Spinal cord (tissue), 10 donors: ENCODE data around the gene HNRNPH3. TPM values are rescaled to one million over a fixed set of nuclear protein-coding genes. Genes with fewer than 3 reads are reported as not detected.

Experiments used
- DNase-seq, 6 donors: peaks; one replicate each; pipeline versions ENCODE4 v3.0.0 to v3.0.0-alpha.2; 2013 to 2015; ENCODE audit warnings: low spot score in 6 of 6, low read depth in 4 of 6
- H3K27ac ChIP-seq: one replicate; pipeline ENCODE4 v1.5.1; 2013; ENCODE audit warnings: low read depth, low read length, control low read depth
- H3K27me3 ChIP-seq: one replicate; pipeline ENCODE4 v1.6.1; 2013; ENCODE audit warnings: low read length; ENCODE audit not compliant: control insufficient read depth, insufficient read depth
- H3K36me3 ChIP-seq: one replicate; pipeline ENCODE4 v1.6.1; 2013; ENCODE audit warnings: low read length; ENCODE audit not compliant: control insufficient read depth, insufficient read depth
- H3K4me1 ChIP-seq: one replicate; pipeline ENCODE4 v1.6.1; 2013; ENCODE audit warnings: low read length; ENCODE audit not compliant: control insufficient read depth, insufficient read depth
- H3K4me3 ChIP-seq: one replicate; pipeline ENCODE4 v1.5.1; 2013; ENCODE audit warnings: low read depth, low read length, control low read depth
- H3K9me3 ChIP-seq: one replicate; pipeline ENCODE4 v1.6.1; 2013; ENCODE audit warnings: low read length; ENCODE audit not compliant: control insufficient read depth, insufficient read depth
- WGBS: methylation state at CpG from one replicate; pipeline ENCODE4 v1.1.5; 2013; ENCODE audit warnings: missing lambda C conversion rate; ENCODE audit not compliant: insufficient coverage; 5-methylcytosine and 5-hydroxymethylcytosine counted together
- polyA plus RNA-seq, 2 donors: library from polyadenylated mRNA; unstranded; fragments of 120-200 nt; gene quantifications; one replicate each; pipeline ENCODE4 v1.2.1, GENCODE V29; 2013; ENCODE audit not compliant: insufficient read length in 2 of 2
- total RNA-seq, 2 donors: library from RNA; depleted of rRNA in 1 of 2; stranded (reverse); fragments of 120-200 nt in 1 of 2; fragments of >200 nt in 1 of 2; gene quantifications; one replicate each; pipeline versions ENCODE4 v1.2.3 to v1.2.4, GENCODE V29; 2013 to 2014
- donor health status: healthy.

Gene HNRNPH3
- total and polyA plus RNA-seq, 4 donors: 32.1 to 266 (median 149) TPM

DNA sequence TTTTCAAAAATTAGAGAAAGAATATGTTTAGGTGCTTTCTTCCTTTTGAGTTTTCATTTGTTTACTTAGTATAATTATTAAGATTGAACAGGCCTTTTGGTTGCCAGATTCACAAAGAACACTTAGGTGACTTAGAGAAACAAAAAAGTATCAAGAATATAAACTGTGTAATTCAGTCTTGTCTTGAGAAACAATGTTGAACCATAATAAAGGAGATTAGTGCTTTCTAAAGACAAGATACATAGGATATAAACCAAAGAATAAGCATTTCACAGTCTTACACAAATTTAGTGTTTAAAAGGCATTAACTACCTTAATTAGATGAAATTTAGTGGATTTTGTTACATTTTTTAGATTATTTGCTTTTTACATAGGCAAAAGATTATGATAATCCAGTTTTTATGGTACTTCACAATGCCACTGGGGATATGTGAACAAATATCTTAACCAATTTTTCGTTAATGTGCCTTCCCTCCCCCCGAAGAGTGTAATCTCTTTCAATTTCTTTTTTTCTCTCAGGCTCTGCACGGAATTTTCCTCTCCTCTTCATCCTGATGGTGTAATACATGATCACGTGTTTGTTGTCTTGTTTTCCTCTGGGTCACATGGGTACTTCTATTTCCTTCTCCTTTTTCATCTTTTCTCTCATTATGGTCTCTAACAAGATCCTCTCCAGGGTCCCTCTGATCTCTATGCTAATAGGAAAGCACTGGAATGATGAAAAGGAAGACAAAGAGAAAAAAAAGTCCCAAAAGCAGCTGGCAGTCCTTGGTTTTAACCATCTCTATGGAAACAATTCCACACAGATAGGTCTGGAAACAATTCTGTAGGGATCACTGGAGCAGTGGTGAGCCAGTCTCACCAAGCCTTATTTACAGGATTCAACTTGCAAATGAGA lies 3.7 kb upstream of the HNRNPH3 start:
- Histone ChIP-seq H3K36me3 (peaks cover 3% of the 10 kb centered on the region), H3K4me3 (peak overlapping the region; percentile 6), H3K27ac (peak overlapping the region; percentile 68), H3K9me3 (no peaks in the 10 kb centered on the region), H3K4me1 (peaks cover 15% of the 10 kb centered on the region), H3K27me3 (no peaks in the 10 kb centered on the region)
- no CpG with 5 or more reads among the region's 4 CpGs for WGBS
- DNase-seq: peak in 4 of 6 donors; percentile 58 to 96 (median 73)

DNA sequence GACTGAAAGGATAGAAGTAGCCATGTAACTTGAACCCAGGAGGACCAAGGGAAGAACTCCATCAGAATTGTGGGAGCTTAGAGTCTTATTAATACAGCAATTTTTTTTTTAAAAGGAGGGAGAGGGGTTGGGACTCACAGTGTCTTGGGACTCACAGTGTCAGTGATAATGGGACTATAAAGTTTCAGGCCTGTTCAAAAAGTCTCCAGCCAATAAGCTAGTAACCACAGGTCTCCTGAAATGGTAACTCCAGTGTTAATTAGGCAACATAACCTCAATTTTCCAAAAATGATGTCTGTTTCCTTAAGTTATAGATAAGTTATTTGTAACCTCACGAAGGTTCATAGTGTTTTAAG lies 2.4 kb upstream of the HNRNPH3 start:
- no CpG with 5 or more reads among the region's 1 CpG for WGBS
- H3K4me1 ChIP-seq: peaks cover 15% of the 10 kb centered on the region
- H3K27me3 ChIP-seq: no peaks in the 10 kb centered on the region
- no peak for DNase-seq
- peaks cover 3% of the 10 kb centered on the region for H3K36me3 ChIP-seq
- peak overlapping the region; percentile 68 for H3K27ac ChIP-seq
- no peak overlapping the region for H3K4me3 ChIP-seq
- no peaks in the 10 kb centered on the region for H3K9me3 ChIP-seq

GRCh38 chr10:68330852-68331454 lies 911 bp upstream of the HNRNPH3 start:
- peak overlapping the region; percentile 99 for H3K4me3 ChIP-seq
- H3K27ac ChIP-seq: peak overlapping the region; percentile 99
- H3K36me3 ChIP-seq: peaks cover 3% of the 10 kb centered on the region
- H3K9me3 ChIP-seq: no peaks in the 10 kb centered on the region
- H3K4me1 ChIP-seq: peaks cover 15% of the 10 kb centered on the region
- WGBS: 8% methylated on average over 19 of the region's 29 CpGs
- no peaks in the 10 kb centered on the region for H3K27me3 ChIP-seq
- peak in 3 of 6 donors; percentile 49 to 86 (median 81) for DNase-seq

DNA sequence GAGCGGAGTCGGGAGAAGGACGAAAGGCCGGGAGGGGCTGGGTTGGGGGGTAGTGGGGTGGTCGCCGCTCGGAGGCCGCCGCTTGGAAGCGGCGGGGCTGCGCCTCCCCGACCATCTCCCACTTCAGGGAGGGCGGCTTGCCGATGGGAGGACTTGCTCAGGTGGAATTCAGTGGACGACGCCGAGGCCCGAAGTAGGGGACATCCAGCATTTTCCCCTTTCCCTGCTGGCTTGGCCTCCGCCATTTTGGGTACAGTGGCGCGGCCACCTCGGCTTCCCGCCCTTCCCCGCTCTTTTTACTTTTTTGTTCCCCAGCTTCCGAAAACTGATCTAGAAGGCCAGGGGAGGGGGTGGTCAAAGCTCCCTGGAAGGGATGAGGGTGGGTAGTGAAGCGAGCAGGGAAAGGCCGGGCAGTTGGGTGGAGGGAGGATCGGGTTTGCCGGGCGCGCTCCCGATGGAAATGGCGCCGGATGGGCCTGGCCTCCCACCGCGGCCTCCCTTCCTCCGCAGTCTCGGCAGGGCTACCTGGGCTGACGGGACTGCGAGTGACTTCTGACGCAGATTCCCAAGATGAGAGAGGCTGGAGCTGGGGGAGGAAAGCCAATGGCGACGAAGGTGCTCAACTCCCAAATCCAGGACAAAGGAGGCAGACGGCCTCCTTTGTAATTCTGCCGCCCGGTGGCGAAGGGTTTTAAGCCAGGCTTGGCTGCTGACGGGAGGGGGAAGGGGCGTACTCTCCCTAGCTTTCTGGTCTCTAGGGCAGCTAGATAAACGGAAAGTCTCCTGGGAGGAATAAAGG lies 594 bp downstream of the HNRNPH3 start, which contains the start of gene PBLD:
Gene PBLD, minus strand, starts transcription at position 670 of the 799 bp plus-strand sequence. CDS start 26,084 bp downstream, outside the sequence.
- Histone ChIP-seq H3K9me3 (no peaks in the 10 kb centered on the region), H3K4me3 (peak within 1 kb of the TSS; percentile 99), H3K27me3 (no peaks in the 10 kb centered on the region), H3K36me3 (peaks cover 3% of the 10 kb centered on the region), H3K4me1 (peaks cover 15% of the 10 kb centered on the region), H3K27ac (peak within 1 kb of the TSS; percentile 99)
- DNase-seq: peak; percentile 71 to 95 (median 76)
- 0% methylated on average over 40 of the region's 51 CpGs for WGBS

DNA sequence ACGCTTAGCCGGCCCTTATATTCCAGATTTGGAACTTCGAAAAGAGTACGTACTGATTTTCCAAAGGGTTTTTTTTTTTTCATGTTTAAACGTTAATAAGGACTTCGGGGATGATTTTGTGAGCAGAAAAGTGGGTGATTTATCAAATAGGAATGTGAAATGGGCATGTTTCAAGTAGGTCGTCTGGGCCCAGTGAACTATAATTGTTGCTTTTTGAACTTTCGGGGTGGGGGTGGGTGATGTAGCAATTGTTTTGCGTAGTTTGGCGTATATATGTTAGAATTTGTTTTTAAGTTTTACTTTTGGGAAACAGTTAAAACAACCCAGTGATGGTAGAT lies 1.2 kb downstream of the HNRNPH3 start:
- Histone ChIP-seq H3K36me3 (peaks cover 3% of the 10 kb centered on the region), H3K27me3 (no peaks in the 10 kb centered on the region), H3K9me3 (no peaks in the 10 kb centered on the region), H3K4me1 (peaks cover 15% of the 10 kb centered on the region), H3K27ac (peak overlapping the region; percentile 99), H3K4me3 (peak overlapping the region; percentile 99)
- 0% methylated on average over 8 of the region's 10 CpGs for WGBS
- DNase-seq: no peak

DNA sequence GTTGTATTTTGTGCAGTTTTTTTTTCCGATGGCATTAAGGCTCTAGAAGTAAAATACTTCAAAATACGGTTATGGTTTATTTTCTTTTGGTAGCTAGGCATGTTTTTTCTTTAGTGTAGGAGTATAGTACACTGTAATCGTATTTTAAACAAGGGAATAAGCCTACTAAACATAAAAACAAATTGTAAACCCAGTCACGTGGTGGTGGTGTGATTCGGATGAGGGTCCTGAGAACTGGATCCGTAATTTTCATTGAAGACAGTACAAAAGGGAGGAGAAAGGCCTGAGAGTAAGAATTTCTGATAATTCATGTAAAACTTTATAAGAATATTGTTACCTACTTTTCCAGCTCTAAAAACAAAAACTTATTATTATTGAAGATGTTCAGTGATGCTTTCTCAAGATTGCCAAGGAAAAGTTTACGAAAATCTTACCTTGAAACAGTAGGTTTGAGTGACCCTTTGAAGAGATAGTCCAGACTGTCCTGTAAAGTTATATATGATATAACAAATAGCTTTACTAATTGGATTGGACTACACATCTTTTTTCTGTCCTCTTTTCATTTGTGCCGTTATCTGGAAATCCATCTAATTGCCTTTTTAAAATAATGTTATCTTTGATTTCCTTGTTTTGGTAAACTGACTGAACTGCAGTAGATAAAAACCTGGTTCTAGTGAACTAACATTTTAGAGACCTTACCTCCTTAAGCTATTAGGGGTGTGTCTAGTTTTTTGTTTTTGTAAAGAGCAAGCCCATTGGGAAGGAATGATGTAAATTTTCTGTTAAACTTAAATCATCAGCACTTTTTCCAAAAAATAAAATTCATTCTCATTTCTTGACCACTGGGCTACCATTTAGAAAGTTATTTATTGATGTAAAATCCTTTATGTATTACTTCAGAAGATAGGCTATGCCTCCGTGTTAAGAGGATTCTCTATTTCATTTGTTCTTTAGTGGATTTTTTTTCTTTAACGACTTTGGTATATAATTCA lies 1.9 kb downstream of the HNRNPH3 start:
- peak overlapping the region; percentile 99 for H3K4me3 ChIP-seq

DNA sequence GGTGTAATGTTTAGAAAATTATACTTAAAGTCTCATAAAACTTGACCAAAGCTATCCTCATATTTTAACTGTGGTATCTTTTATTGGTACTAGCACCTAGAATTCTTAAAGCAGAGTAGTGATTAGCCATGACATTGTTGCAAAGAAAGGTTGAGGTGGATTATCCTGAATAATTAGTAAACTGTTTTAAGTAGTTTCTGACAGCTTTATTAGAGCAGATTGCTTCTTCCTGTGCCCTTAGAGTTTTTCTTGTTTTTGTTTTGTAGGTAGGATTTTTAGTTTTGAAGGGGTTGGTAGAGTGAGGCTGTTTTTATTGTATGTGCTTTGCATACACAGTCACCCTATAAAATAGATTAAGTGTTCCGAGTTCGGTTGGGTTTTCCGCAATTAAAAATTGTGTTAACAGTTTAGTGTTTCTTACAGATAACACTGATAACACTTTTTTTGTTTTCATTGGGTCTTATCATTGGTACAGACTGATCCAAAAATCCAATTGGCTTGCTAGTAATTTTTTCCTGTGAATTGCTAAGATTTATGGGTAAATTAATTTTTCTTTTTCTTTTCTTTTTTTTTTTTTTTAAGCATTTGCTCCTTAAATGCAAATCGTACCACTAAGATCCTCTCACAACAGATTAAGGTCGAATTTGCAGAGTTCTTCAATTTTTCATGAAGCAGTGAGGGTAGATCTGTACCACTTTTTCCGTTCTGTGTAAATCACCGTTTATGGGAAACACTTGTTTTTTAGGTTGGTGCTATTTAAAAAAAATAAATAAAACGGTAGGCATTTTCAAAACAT lies 3.0 kb downstream of the HNRNPH3 start:
- H3K4me3 ChIP-seq: peak overlapping the region; percentile 99
- peak overlapping the region; percentile 48 for H3K27ac ChIP-seq
- DNase-seq: no peak
- no CpG with 5 or more reads among the region's 8 CpGs for WGBS
- peaks cover 9% of the 10 kb centered on the region for H3K36me3 ChIP-seq
- H3K9me3 ChIP-seq: no peaks in the 10 kb centered on the region
- no peaks in the 10 kb centered on the region for H3K27me3 ChIP-seq
- peaks cover 11% of the 10 kb centered on the region for H3K4me1 ChIP-seq

More for the DNA sequence above, 1.9 kb downstream of the HNRNPH3 start:
- peaks cover 3% of the 10 kb centered on the region for H3K36me3 ChIP-seq
- no peaks in the 10 kb centered on the region for H3K9me3 ChIP-seq
- WGBS: no CpG with 5 or more reads among the region's 10 CpGs
- DNase-seq: peak in 2 of 6 donors; percentile 41 to 67
- H3K27me3 ChIP-seq: no peaks in the 10 kb centered on the region
- H3K4me1 ChIP-seq: peaks cover 14% of the 10 kb centered on the region
- H3K27ac ChIP-seq: peak overlapping the region; percentile 99

GRCh38 chr10:68336754-68337351 lies 5.0 kb downstream of the HNRNPH3 start:
- Histone ChIP-seq H3K4me3 (no peak overlapping the region), H3K27me3 (no peaks in the 10 kb centered on the region), H3K4me1 (no peaks in the 10 kb centered on the region), H3K27ac (no peak overlapping the region), H3K9me3 (no peaks in the 10 kb centered on the region), H3K36me3 (peaks cover 25% of the 10 kb centered on the region)
- DNase-seq: no peak
- no CpG with 5 or more reads among the region's 7 CpGs for WGBS
